Stimulated activated CD8-positive, alpha-beta memory T cell treated with anti-CD3 and anti-CD28 coated beads, Interleukin-4, amount 100 ng/mL, for 1 hour (primary cell): ENCODE results near the gene PDE4D.
"Not testable (repeated sequence)": the region's sequence is repeated elsewhere in the genome, so short reads cannot be mapped to it uniquely, and the experiment has no call there.

Experiments
- DNase-seq, 2 donors: peaks; one replicate each; pipeline ENCODE4 v3.0.0-alpha.2; 2020; ENCODE audit warnings: low read depth in 2 of 2, low spot score in 1 of 2

The PDE4D gene

GRCh38 chr5:59618644-59619043 lies 274.9 kb downstream of the PDE4D start:
- DNase-seq, result no peak

GRCh38 chr5:59617186-59617771 lies 276.2 kb downstream of the PDE4D start:
- no peak for DNase-seq

GRCh38 chr5:59616413-59616812 lies 277.1 kb downstream of the PDE4D start:
- no peak for DNase-seq

DNA sequence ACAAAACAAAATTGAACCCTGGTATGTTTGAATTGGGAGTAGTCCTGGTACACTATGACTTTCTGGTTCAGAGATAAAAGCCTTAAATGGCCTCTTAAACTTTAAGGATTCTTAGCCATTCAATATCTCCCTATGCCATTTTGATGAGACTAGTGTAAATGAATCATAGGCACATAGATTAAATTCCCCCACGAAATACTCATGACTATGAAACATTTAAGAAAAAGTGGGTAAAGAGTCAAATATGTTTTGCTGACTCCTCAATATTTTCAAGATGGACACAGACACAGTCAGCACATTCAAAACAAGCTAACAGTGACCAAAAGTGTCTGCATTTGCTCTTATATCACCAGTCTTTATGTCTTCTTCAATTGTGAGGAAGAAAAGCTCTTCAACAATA lies 278.3 kb downstream of the PDE4D start:
- DNase-seq, result no peak

GRCh38 chr5:59609501-59610265 lies 283.8 kb downstream of the PDE4D start:
- DNase-seq, result no peak

DNA sequence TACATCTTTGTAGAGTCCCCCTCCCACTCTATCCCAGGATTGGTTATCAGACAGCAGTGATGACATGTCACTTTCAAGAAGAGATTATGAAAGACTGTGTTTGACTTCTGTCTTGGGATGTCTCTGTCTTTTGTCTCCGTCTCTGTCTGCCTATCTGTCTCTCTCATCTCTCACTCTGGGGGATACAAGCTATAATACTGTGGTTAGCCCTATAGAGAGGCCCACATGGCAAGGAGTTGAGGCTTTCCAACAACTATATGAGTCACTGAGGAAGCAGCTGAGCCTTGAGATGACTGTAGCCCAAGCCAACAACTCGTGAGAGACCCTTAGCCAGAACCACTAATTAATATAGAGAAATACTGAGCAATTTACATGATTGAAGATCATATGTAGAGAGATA lies 284.8 kb downstream of the PDE4D start:
- DNase-seq, result no peak

GRCh38 chr5:59607138-59607765 lies 286.3 kb downstream of the PDE4D start:
- DNase-seq, result no peak

DNA sequence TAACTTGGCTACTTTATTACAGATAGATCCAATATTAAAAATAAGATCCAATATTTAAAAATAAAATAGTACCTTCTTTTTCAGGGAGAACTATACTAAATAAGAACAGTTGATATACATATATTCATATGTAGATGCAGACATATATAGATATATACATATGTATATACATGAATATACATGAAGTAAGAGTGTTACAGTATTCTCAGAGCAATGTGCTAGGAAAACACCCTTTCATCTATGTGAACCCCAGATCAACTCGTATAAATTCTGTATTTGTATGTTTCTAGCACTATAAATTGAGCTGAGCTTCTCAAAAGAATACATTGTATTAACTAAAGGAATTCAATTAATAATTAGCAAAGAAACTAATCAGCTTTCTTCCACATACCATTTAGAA lies 287.6 kb downstream of the PDE4D start:
- DNase-seq, result no peak

DNA sequence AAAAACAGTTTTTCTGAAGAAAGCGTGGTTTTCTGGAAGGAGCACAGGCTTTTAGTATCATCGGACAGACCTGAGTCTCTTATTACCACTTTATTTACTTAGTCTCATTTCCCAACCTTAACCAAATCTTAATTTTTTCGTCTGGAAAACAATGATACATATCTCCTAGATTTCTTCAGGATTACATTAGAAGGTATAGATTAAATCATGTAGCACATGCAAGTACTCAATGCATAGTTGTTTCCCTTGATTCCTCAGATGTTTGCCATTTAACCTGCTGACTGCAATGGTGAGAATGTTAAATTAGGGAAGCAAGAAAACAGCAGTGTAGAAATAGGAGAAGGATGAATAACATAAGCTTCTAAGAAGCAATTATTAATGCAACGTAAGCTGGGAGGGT lies 289.4 kb downstream of the PDE4D start:
- no peak for DNase-seq

- DNase-seq, result no peak
These were observed 292.5 kb downstream of the PDE4D start for GRCh38 chr5:59600998-59601397.

DNA sequence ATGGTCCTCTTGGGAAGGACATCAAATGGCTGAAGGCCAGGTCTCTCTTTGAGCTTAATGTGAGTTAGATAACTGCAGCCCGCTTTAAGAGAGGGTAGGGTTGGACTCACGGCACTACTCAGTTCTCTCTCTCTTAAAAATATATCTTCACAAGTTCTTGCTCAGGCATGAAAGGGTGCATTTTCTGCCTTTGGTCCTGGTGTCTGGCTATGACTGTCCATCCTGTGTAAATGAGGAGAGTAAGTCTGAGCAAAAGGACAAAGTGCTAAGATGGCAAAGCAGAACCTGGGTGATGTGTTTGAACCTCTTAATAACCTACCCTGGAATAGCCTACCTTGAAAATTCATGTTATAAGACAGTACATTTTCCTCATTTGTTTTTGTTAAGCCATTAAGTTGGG lies 293.4 kb downstream of the PDE4D start:
- no peak for DNase-seq

DNA sequence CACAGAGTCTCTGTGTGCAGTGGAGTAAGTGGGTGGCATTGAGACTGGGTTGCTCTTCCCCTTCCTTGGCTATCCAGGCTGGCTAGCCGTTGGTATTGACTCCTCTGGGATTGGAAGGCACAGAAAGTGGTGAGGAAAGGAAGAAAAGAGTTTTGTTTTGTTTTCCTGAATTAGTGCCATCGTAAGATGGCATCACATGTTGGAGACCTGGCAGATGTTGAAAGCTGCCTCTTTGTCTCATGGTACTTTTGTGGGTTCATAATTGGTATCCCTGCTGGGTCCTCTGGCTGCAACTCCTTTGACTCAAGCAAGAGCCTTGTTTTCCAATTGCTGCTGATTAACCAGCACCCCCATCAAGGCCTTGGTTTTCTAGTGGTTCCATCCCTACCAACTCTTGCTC lies 293.8 kb downstream of the PDE4D start:
- DNase-seq, result no peak

DNA sequence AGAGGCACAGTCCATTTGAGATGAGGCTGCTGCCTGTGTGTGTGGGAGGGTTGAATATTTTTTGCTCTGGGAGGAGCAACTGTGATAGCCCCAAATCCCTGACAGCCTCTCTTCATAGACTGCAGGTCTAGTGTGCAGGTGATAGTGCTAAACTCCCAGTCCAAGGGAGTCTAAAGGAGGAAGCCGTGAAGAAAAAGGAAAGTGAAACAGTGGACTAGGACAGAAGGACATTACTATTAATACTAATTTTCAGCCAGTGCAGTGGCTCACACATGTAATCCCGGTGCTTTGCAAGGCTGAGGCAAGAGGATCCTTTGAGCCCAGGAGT lies 295.0 kb downstream of the PDE4D start:
- no peak for DNase-seq

DNA sequence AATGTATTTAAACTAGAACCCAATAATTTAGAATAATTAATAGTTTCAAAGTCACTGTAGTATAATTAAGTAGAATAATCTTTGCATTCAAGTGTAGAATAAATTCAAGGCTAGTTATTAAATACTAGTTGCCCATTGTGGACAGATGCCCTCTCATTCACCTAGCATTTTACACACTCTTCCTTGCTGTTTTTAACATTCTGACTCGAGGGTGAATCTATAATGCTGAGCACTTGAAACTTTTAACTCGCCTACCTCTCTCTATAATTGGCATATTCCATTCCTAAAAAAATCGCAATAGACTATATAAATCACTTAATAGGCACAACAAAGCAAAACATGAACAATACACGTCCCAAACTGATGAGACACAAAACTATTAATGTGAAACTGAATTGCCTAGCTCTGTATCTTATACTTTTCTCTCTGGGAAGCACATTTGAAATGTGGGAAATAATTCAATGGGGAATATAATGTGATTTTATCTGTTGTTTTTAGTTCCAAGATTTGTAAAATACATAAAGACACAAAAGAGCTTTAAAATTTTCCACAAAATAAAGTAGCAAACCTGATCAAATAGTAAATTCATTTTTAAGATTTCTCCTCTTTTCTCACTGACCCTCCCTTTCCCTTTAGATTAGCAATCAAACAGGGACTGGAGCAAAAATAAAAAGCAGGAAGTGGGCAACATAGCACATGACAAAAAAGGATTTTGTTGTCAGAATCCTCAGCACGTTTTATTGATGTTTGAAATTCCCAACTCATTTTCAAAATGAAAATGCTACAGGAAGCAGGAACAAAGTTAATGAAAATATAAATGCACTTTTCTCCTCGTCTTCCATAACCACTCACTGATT lies 295.6 kb downstream of the PDE4D start:
- DNase-seq, result no peak

- DNase-seq, result no peak
These were observed 296.8 kb downstream of the PDE4D start for GRCh38 chr5:59596586-59597350.

DNA sequence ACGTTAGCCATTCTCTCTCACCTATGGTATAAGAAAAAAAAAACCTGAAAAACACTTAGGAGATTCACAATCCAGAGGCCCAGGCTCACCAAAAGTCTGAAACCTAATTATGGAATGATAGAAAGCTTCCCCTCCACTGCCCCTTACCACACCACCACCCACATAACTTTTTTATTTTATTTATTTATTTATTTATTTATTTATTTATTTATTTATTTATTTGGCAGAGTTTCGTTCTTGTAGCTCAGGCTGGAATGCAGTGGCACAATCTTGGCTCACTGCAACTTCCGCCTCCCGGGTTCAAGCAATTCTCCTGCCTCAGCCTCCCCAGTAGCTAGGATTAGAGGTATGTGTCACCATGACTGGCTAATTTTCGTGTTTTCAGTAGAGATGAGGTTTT lies 299.4 kb downstream of the PDE4D start:
- not testable (repeated sequence) for DNase-seq

DNA sequence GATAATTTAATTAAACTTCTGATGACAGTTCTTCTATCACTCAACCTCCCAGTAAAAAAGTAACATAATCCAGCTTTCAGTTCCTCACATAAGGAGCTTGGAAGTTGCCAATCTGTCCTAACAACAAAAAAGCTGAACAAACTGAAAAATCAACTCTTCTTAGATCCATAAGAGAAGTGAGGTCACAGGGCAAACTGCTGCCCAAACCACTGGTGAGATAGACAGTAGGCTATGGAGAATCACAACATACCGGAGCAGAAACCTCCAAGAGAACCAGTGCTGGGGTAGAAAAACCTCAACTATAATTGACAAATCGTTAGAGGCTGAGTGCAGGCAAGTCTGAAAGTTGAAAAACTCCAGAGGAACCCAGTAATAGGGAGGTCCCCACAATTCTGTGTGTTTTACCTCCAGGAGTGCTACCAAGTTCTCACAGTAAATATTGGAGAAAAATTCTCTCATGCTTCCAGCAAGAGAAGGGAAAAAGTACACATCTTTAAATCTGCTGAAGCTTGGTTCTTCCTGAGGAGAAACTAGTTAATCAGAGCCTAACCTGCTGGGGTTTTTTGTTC lies 300.0 kb downstream of the PDE4D start:
- DNase-seq, result no peak

- DNase-seq, result no peak
These were observed 301.4 kb downstream of the PDE4D start for GRCh38 chr5:59592101-59592500.

- no peak for DNase-seq
These were observed 302.4 kb downstream of the PDE4D start for GRCh38 chr5:59591162-59591561.

- no peak for DNase-seq
These were observed 304.6 kb downstream of the PDE4D start for GRCh38 chr5:59588922-59589321.
